HCT116 (cell line): Measurements from ENCODE around the gene MARCHF3.

Experiments
- EGR1 ChIP-seq: IDR thresholded peaks from 2 replicates; pipeline ENCODE4 v1.6.1; 2012; ENCODE audit warnings: low read depth
- POLR2A ChIP-seq: IDR thresholded peaks from 2 replicates; pipeline ENCODE4 v1.7.0; 2011; ENCODE audit warnings: borderline replicate concordance; ENCODE audit not compliant: insufficient read depth, insufficient read length; ENCODE audit errors: extremely low read depth
- POLR2AphosphoS5 ChIP-seq: IDR thresholded peaks from 2 replicates; pipeline ENCODE4 v1.6.1; 2011; ENCODE audit warnings: mild to moderate bottlenecking, low read depth, low read length, moderate library complexity
- YY1 ChIP-seq: IDR thresholded peaks from 2 replicates; pipeline ENCODE4 v1.6.1; 2011; ENCODE audit warnings: low read length, low read depth, moderate library complexity, mild to moderate bottlenecking; ENCODE audit not compliant: insufficient replicate concordance; ENCODE audit errors: extremely low read depth
- TF ChIP-seq, protein P1 (sequence below): IDR thresholded peaks from 2 replicates; pipeline ENCODE4 v1.6.1; 2012
- TF ChIP-seq, protein P2 (sequence below), 3 experiments: fragments of 200-600 bp in 1 of 3; sonication (generic) in 1 of 3; IDR thresholded peaks in 2 of 3; conservative IDR thresholded peaks in 1 of 3; 2 replicates each; pipeline ENCODE4 v1.5.1; 2012 to 2017; ENCODE audit warnings: low read depth in 2 of 3, low read length in 2 of 3, antibody characterized with exemption in 1 of 3, borderline replicate concordance in 1 of 3, control low read depth in 1 of 3, mild to moderate bottlenecking in 1 of 3, mixed read lengths in 1 of 3, mixed run types in 1 of 3, moderate library complexity in 1 of 3; ENCODE audit not compliant: insufficient read depth in 1 of 3

DNA sequence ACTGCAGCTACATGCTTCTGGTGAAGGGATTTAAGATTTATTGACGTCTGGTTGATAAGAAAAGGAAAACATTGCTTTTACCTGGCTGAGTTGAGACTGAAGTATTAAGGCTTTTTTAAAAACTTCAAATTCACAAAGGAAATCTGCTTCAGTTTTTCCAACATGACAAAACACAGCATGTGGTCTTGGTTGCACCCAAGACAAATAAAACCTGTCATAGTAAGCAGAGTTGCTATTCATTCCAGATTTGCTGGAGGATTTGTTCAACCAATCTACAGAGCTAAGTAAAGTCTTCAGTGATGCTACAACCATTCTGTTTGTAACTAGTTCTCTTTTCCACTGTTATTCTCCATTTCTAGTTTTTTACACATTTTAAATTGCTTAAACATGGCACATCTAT is 31.6 kb upstream of the MARCHF3 start:
- TF ChIP-seq, protein P1, sequence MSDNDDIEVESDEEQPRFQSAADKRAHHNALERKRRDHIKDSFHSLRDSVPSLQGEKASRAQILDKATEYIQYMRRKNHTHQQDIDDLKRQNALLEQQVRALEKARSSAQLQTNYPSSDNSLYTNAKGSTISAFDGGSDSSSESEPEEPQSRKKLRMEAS: no peak
- no peak for TF ChIP-seq YY1
- no peak for TF ChIP-seq POLR2AphosphoS5
- no peak for TF ChIP-seq POLR2A
- TF ChIP-seq, protein P2, sequence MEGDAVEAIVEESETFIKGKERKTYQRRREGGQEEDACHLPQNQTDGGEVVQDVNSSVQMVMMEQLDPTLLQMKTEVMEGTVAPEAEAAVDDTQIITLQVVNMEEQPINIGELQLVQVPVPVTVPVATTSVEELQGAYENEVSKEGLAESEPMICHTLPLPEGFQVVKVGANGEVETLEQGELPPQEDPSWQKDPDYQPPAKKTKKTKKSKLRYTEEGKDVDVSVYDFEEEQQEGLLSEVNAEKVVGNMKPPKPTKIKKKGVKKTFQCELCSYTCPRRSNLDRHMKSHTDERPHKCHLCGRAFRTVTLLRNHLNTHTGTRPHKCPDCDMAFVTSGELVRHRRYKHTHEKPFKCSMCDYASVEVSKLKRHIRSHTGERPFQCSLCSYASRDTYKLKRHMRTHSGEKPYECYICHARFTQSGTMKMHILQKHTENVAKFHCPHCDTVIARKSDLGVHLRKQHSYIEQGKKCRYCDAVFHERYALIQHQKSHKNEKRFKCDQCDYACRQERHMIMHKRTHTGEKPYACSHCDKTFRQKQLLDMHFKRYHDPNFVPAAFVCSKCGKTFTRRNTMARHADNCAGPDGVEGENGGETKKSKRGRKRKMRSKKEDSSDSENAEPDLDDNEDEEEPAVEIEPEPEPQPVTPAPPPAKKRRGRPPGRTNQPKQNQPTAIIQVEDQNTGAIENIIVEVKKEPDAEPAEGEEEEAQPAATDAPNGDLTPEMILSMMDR (IDR thresholded peaks at IDR 0.05 in 2 of 3, conservative IDR thresholded peaks at IDR 0.05 in 1 of 3; ENCODE audit: borderline replicate concordance in 1 of 3, insufficient read depth in 1 of 3, low read depth in 2 of 3, low read length in 2 of 3): no peak
- TF ChIP-seq EGR1: no peak
